HG03558 (cell line): ENCODE measurements around the gene BTAF1.

ENCODE experiments used
- ATAC-seq: cut with Tn5 transposase; IDR thresholded peaks from one replicate; pipeline ENCODE4 v1.9.1; 2021; ENCODE audit warnings: moderate number of reproducible peaks; ENCODE audit not compliant: unreplicated experiment; ENCODE audit errors: extremely low read depth

Gene BTAF1

GRCh38 chr10:92038949-92039348, 115.4 kb downstream of the BTAF1 start:
- no peak for ATAC-seq

- ATAC-seq, result no peak
Measured at GRCh38 chr10:92042541-92042940, 119.0 kb downstream of the BTAF1 start.

- no peak for ATAC-seq
Measured at GRCh38 chr10:92045641-92046106, 122.1 kb downstream of the BTAF1 start.

- no peak for ATAC-seq
Measured at GRCh38 chr10:92047215-92047614, 123.6 kb downstream of the BTAF1 start.

GRCh38 chr10:92052088-92052487, 128.5 kb downstream of the BTAF1 start:
- ATAC-seq, result no peak

- no peak for ATAC-seq
Measured at GRCh38 chr10:92052741-92053140, 129.2 kb downstream of the BTAF1 start.

- no peak for ATAC-seq
Measured at GRCh38 chr10:92054807-92055206, 131.2 kb downstream of the BTAF1 start.

- ATAC-seq, result no peak
Measured at GRCh38 chr10:92062273-92062672, 138.7 kb downstream of the BTAF1 start.

- no peak for ATAC-seq
Measured at GRCh38 chr10:92064506-92064905, 140.9 kb downstream of the BTAF1 start.

- ATAC-seq, result no peak
Measured at GRCh38 chr10:92066386-92066785, 142.8 kb downstream of the BTAF1 start.

GRCh38 chr10:92068900-92069299, 145.3 kb downstream of the BTAF1 start:
- no peak for ATAC-seq

GRCh38 chr10:92074126-92074887, 150.7 kb downstream of the BTAF1 start:
- ATAC-seq, result no peak

- no peak for ATAC-seq
Measured at GRCh38 chr10:92075829-92076228, 152.3 kb downstream of the BTAF1 start.

GRCh38 chr10:92076722-92077121, 153.2 kb downstream of the BTAF1 start:
- no peak for ATAC-seq

GRCh38 chr10:92079003-92079402, 155.4 kb downstream of the BTAF1 start:
- no peak for ATAC-seq
